GM21515 (cell line): ENCODE measurements around the gene SLC3A2.
"Not testable (repeated sequence)": the region's sequence is repeated elsewhere in the genome, so short reads cannot be mapped to it uniquely, and the experiment has no call there.

Experiments used
- ATAC-seq: cut with Tn5 transposase; IDR thresholded peaks from one replicate; pipeline ENCODE4 v1.9.1; 2021; ENCODE audit not compliant: unreplicated experiment

Gene SLC3A2

GRCh38 chr11:62880803-62881578 lies at the start of gene SLC3A2:
SLC3A2 (plus strand) TSS chr11:62880896; CDS start chr11:62881024, 128 bp downstream.
- ATAC-seq = peak; percentile 58

- peak; percentile 10 for ATAC-seq
Measured at GRCh38 chr11:62830904-62831519, 49.7 kb upstream of the SLC3A2 start.

GRCh38 chr11:62831520-62832335 lies 49.0 kb upstream of the SLC3A2 start, which contains the start of gene STX5:
STX5 (minus strand) TSS chr11:62832051; CDS start chr11:62831243, 808 bp downstream.
- ATAC-seq = peak; percentile 72

GRCh38 chr11:62832336-62833234 lies 48.1 kb upstream of the SLC3A2 start, which contains the start of gene TEX54:
TEX54 (minus strand) TSS chr11:62832841.
- peak; percentile 17 for ATAC-seq

GRCh38 chr11:62835336-62835735 lies 45.4 kb upstream of the SLC3A2 start:
- ATAC-seq = no peak

GRCh38 chr11:62839050-62839945 lies 41.4 kb upstream of the SLC3A2 start, which contains the start of gene WDR74:
WDR74 (minus strand) TSS chr11:62839590; CDS start chr11:62839570, 20 bp downstream.
- ATAC-seq = peak; percentile 50

- ATAC-seq = not testable (repeated sequence)
Measured at GRCh38 chr11:62840721-62841360, 39.9 kb upstream of the SLC3A2 start.

GRCh38 chr11:62841361-62842170 lies 39.1 kb upstream of the SLC3A2 start:
- ATAC-seq = peak; percentile 46

GRCh38 chr11:62842171-62842741 lies 38.4 kb upstream of the SLC3A2 start:
- no peak for ATAC-seq

GRCh38 chr11:62842891-62843290 lies 37.8 kb upstream of the SLC3A2 start:
- ATAC-seq = not testable (repeated sequence)

GRCh38 chr11:62843466-62843865 lies 37.2 kb upstream of the SLC3A2 start:
- no peak for ATAC-seq

GRCh38 chr11:62844154-62844553 lies 36.5 kb upstream of the SLC3A2 start:
- ATAC-seq = no peak

GRCh38 chr11:62846177-62846576 lies 34.5 kb upstream of the SLC3A2 start:
- no peak for ATAC-seq

GRCh38 chr11:62847767-62848314 lies 32.9 kb upstream of the SLC3A2 start:
- ATAC-seq = no peak

GRCh38 chr11:62850911-62851806 lies 29.5 kb upstream of the SLC3A2 start:
- ATAC-seq = no peak

GRCh38 chr11:62851807-62852522 lies 28.7 kb upstream of the SLC3A2 start:
- no peak for ATAC-seq
